HEK293 (cell line): Measurements from ENCODE around the gene CETN3.

ENCODE experiments used
- CTCF ChIP-seq: fragments of 450-650 bp; formaldehyde crosslinking; IDR thresholded peaks from 2 replicates; pipeline ENCODE4 v1.5.1; 2016; ENCODE audit warnings: missing biosample characterization, missing genetic modification characterization
- ZBTB7A ChIP-seq: fragments of 450-650 bp; formaldehyde crosslinking; IDR thresholded peaks from 2 replicates; pipeline ENCODE4 v1.5.1; 2016; ENCODE audit warnings: low read depth, missing biosample characterization, missing genetic modification characterization
- ZNF354C ChIP-seq: fragments of 450-650 bp; formaldehyde crosslinking; IDR thresholded peaks from 2 replicates; pipeline ENCODE4 v1.5.1; 2016; ENCODE audit warnings: missing biosample characterization, missing genetic modification characterization, low read depth, borderline replicate concordance
- ZNF530 ChIP-seq: fragments of 450-650 bp; formaldehyde crosslinking; IDR thresholded peaks from 2 replicates; pipeline ENCODE4 v1.5.1; 2016; ENCODE audit warnings: low read depth, missing biosample characterization, missing genetic modification characterization
- ZNF660 ChIP-seq: fragments of 450-650 bp; IDR thresholded peaks from 2 replicates; pipeline ENCODE4 v1.5.1; 2018; ENCODE audit warnings: missing biosample characterization, mild to moderate bottlenecking, missing genetic modification characterization
- ZNF777 ChIP-seq: fragments of 450-650 bp; formaldehyde crosslinking; IDR thresholded peaks from 2 replicates; pipeline ENCODE4 v1.5.1; 2017; ENCODE audit warnings: missing biosample characterization, missing genetic modification characterization, borderline replicate concordance

- no peak for TF ChIP-seq CTCF (tag by site-specific recombination)
- no peak for TF ChIP-seq ZNF660 (tag by site-specific recombination)
- TF ChIP-seq ZNF777, result no peak
- no peak for TF ChIP-seq ZBTB7A (tag by site-specific recombination)
- TF ChIP-seq ZNF354C, result no peak
- TF ChIP-seq ZNF530 (tag by site-specific recombination), result no peak
These were observed 24.7 kb upstream of the CETN3 start for GRCh38 chr5:90434116-90434714.
